ENCODE results near the gene PLCXD1.

The PLCXD1 gene

GRCh38 chrX:351736-352135, 70.6 kb downstream of the PLCXD1 start:
- Histone ChIP-seq H3K4me1 (ENCODE audit: control insufficient read depth in 1 of 2, insufficient read depth in 2 of 2, low read length in 2 of 2) (peaks cover 4 to 7% of the 10 kb centered on the region in 2 experiments), H3K4ac (ENCODE audit: low read depth, low read length) (no peak overlapping the region), H4K91ac (ENCODE audit: low read depth, low read length) (no peak overlapping the region), H4K12ac (ENCODE audit: low read depth, low read length) (no peak overlapping the region), H3K14ac (ENCODE audit: low read length) (no peak overlapping the region), H2BK5ac (ENCODE audit: low read depth, low read length, poor library complexity) (no peak overlapping the region), H2AK5ac (ENCODE audit: low read length) (no peak overlapping the region), H2BK120ac (ENCODE audit: insufficient read depth, low read length, poor library complexity) (no peak overlapping the region), H2BK12ac (ENCODE audit: low read length) (no peak overlapping the region), H3K4me2 (ENCODE audit: low read length) (no peak overlapping the region), H3K9ac (ENCODE audit: low read length) (no peak overlapping the region), H3K27me3 (ENCODE audit: insufficient read depth, low read length) (no peaks in the 10 kb centered on the region), H3K79me1 (ENCODE audit: low read length) (peaks cover 2% of the 10 kb centered on the region), H3K18ac (ENCODE audit: low read length) (no peak overlapping the region), H3K36me3 (ENCODE audit: control insufficient read depth in 1 of 2, insufficient read depth in 2 of 2, low read length in 2 of 2) (peaks cover 16 to 21% of the 10 kb centered on the region in 2 experiments), H3K79me2 (ENCODE audit: control insufficient read depth, insufficient read depth, low read length, poor library complexity) (peaks cover 2% of the 10 kb centered on the region), H3K23ac (ENCODE audit: low read length) (no peak overlapping the region), H3K9me3 (ENCODE audit: insufficient read depth, low read depth, low read length) (no peaks in the 10 kb centered on the region), H3K27ac (ENCODE audit: low read depth, low read length) (no peak overlapping the region), H4K8ac (ENCODE audit: low read depth, low read length) (no peak overlapping the region), H3K4me3 (ENCODE audit: low read depth, low read length) (no peak overlapping the region), H2AFZ (ENCODE audit: insufficient read depth, low read length, poor library complexity) (no peak overlapping the region)
- no peak for DNase-seq
- no CpG with 5 or more reads among the region's 10 CpGs for WGBS (ENCODE audit: extremely low coverage, insufficient coverage, insufficient read length)

- H3K4me1 ChIP-seq (ENCODE audit: control insufficient read depth in 1 of 2, insufficient read depth in 2 of 2, low read length in 2 of 2), result peaks cover 4 to 7% of the 10 kb centered on the region in 2 experiments
- WGBS (ENCODE audit: extremely low coverage, insufficient coverage, insufficient read length), result no CpG with 5 or more reads among the region's 27 CpGs
- H3K79me1 ChIP-seq (ENCODE audit: low read length), result peaks cover 2% of the 10 kb centered on the region
These were observed 71.0 kb downstream of the PLCXD1 start for GRCh38 chrX:352181-352580.

GRCh38 chrX:352582-353314, 71.6 kb downstream of the PLCXD1 start:
- Histone ChIP-seq H3K27ac (ENCODE audit: low read depth, low read length) (no peak overlapping the region), H2AFZ (ENCODE audit: insufficient read depth, low read length, poor library complexity) (no peak overlapping the region), H3K4me1 (ENCODE audit: control insufficient read depth in 1 of 2, insufficient read depth in 2 of 2, low read length in 2 of 2) (peaks cover 4 to 7% of the 10 kb centered on the region in 2 experiments)

More at GRCh38 chrX:352181-352580, 71.0 kb downstream of the PLCXD1 start:
- no peak overlapping the region for H3K18ac ChIP-seq (ENCODE audit: low read length)
- DNase-seq, result no peak
- H3K27me3 ChIP-seq (ENCODE audit: insufficient read depth, low read length), result no peaks in the 10 kb centered on the region
- H2BK5ac ChIP-seq (ENCODE audit: low read depth, low read length, poor library complexity), result no peak overlapping the region
- no peak overlapping the region for H3K4me3 ChIP-seq (ENCODE audit: low read depth, low read length)
- H3K9me3 ChIP-seq (ENCODE audit: insufficient read depth, low read depth, low read length), result no peaks in the 10 kb centered on the region
- no peak overlapping the region for H3K4ac ChIP-seq (ENCODE audit: low read depth, low read length)
- H3K4me2 ChIP-seq (ENCODE audit: low read length), result no peak overlapping the region
- H4K8ac ChIP-seq (ENCODE audit: low read depth, low read length), result no peak overlapping the region
- no peak overlapping the region for H2AFZ ChIP-seq (ENCODE audit: insufficient read depth, low read length, poor library complexity)
- H3K79me2 ChIP-seq (ENCODE audit: control insufficient read depth, insufficient read depth, low read length, poor library complexity), result peaks cover 2% of the 10 kb centered on the region
- H4K12ac ChIP-seq (ENCODE audit: low read depth, low read length), result no peak overlapping the region
- peaks cover 11 to 17% of the 10 kb centered on the region in 2 experiments for H3K36me3 ChIP-seq (ENCODE audit: control insufficient read depth in 1 of 2, insufficient read depth in 2 of 2, low read length in 2 of 2)
- no peak overlapping the region for H2BK12ac ChIP-seq (ENCODE audit: low read length)
- H4K91ac ChIP-seq (ENCODE audit: low read depth, low read length), result no peak overlapping the region
- no peak overlapping the region for H2BK120ac ChIP-seq (ENCODE audit: insufficient read depth, low read length, poor library complexity)
- no peak overlapping the region for H2AK5ac ChIP-seq (ENCODE audit: low read length)
- no peak overlapping the region for H3K14ac ChIP-seq (ENCODE audit: low read length)
- H3K27ac ChIP-seq (ENCODE audit: low read depth, low read length), result no peak overlapping the region
- H3K9ac ChIP-seq (ENCODE audit: low read length), result no peak overlapping the region
- H3K23ac ChIP-seq (ENCODE audit: low read length), result no peak overlapping the region

More at GRCh38 chrX:352582-353314, 71.6 kb downstream of the PLCXD1 start:
- Histone ChIP-seq H3K36me3 (ENCODE audit: control insufficient read depth in 1 of 2, insufficient read depth in 2 of 2, low read length in 2 of 2) (peaks cover 9 to 16% of the 10 kb centered on the region in 2 experiments), H2BK120ac (ENCODE audit: insufficient read depth, low read length, poor library complexity) (no peak overlapping the region), H2AK5ac (ENCODE audit: low read length) (no peak overlapping the region), H3K18ac (ENCODE audit: low read length) (no peak overlapping the region), H3K79me1 (ENCODE audit: low read length) (peaks cover 2% of the 10 kb centered on the region), H3K4me3 (ENCODE audit: low read depth, low read length) (no peak overlapping the region), H2BK5ac (ENCODE audit: low read depth, low read length, poor library complexity) (no peak overlapping the region), H3K27me3 (ENCODE audit: insufficient read depth, low read length) (no peaks in the 10 kb centered on the region), H3K9me3 (ENCODE audit: insufficient read depth, low read depth, low read length) (no peaks in the 10 kb centered on the region), H3K4me2 (ENCODE audit: low read length) (no peak overlapping the region), H3K14ac (ENCODE audit: low read length) (no peak overlapping the region), H2BK12ac (ENCODE audit: low read length) (no peak overlapping the region), H3K9ac (ENCODE audit: low read length) (no peak overlapping the region), H3K79me2 (ENCODE audit: control insufficient read depth, insufficient read depth, low read length, poor library complexity) (peaks cover 2% of the 10 kb centered on the region), H3K23ac (ENCODE audit: low read length) (no peak overlapping the region), H4K12ac (ENCODE audit: low read depth, low read length) (peak overlapping the region; percentile 10), H4K8ac (ENCODE audit: low read depth, low read length) (no peak overlapping the region), H4K91ac (ENCODE audit: low read depth, low read length) (no peak overlapping the region), H3K4ac (ENCODE audit: low read depth, low read length) (no peak overlapping the region)
- DNase-seq, result no peak
- no CpG with 5 or more reads among the region's 39 CpGs for WGBS (ENCODE audit: extremely low coverage, insufficient coverage, insufficient read length)
